ENCODE measurements around the gene GPHN. TPM values are rescaled to one million over a fixed set of nuclear protein-coding genes. Genes with fewer than 3 reads are reported as not detected.

Gene GPHN
- total and polyA plus RNA-seq, 2 of the 4 experiments (the other 2 are of a cell fraction): 8.0 to 8.1 TPM

GRCh38 chr14:66468778-66469367 is 39.1 kb upstream of the GPHN start:
- Histone ChIP-seq H4K20me1 (ENCODE audit: insufficient read depth, low read length) (no peaks in the 10 kb centered on the region), H3K9ac (ENCODE audit: low read depth, low read length) (no peak overlapping the region), H4K91ac (ENCODE audit: insufficient read depth, low read depth, low read length) (no peak overlapping the region), H2BK120ac (ENCODE audit: low read depth, low read length) (no peak overlapping the region), H3K27ac (ENCODE audit: insufficient read depth, low read length) (no peak overlapping the region), H2AK5ac (ENCODE audit: low read depth, low read length) (no peak overlapping the region), H2BK5ac (ENCODE audit: low read depth, low read length, poor library complexity, severe bottlenecking) (no peak overlapping the region), H3K36me3 (ENCODE audit: control insufficient read depth, insufficient read depth, low read length) (no peaks in the 10 kb centered on the region), H3K4me3 (ENCODE audit: insufficient read depth, low read depth, low read length) (no peak overlapping the region), H3K56ac (ENCODE audit: extremely low read depth, insufficient read depth, low read length) (no peak overlapping the region), H2BK20ac (ENCODE audit: low read depth, low read length) (no peak overlapping the region), H3K27me3 (ENCODE audit: control insufficient read depth, insufficient read depth, low read length) (no peaks in the 10 kb centered on the region), H4K5ac (ENCODE audit: low read depth, low read length) (no peak overlapping the region), H3K4me1 (ENCODE audit: control insufficient read depth, insufficient read depth, low read length) (no peaks in the 10 kb centered on the region), H3K4me2 (ENCODE audit: low read depth, low read length) (no peak overlapping the region), H3K14ac (replicated peaks; ENCODE audit: low read depth, low read length) (no peak overlapping the region), H3K18ac (ENCODE audit: low read depth, low read length) (no peak overlapping the region), H3K79me1 (ENCODE audit: low read depth in 1 of 2, low read length in 2 of 2) (no peaks in the 10 kb centered on the region), H3K9me3 (ENCODE audit: control insufficient read depth, insufficient read depth, low read length) (no peaks in the 10 kb centered on the region; the same call in 1 of the 2 replicates), H3K23ac (ENCODE audit: low read depth, low read length) (no peak overlapping the region), H4K8ac (ENCODE audit: low read depth in 2 of 2, low read length in 2 of 2) (no peak overlapping the region), H2AK9ac (replicated peaks; ENCODE audit: low read depth, low read length, poor library complexity) (no peak overlapping the region), H3K4ac (ENCODE audit: low read depth, low read length) (no peak overlapping the region), H2BK15ac (ENCODE audit: low read depth, low read length) (no peak overlapping the region), H2AFZ (replicated peaks; ENCODE audit: low read length, poor library complexity) (no peak overlapping the region), H3K9me1 (ENCODE audit: insufficient read depth, low read length) (no peaks in the 10 kb centered on the region)
- TF ChIP-seq SMC3 (IDR thresholded peaks at IDR 0.05; ENCODE audit: low read depth, low read length) (no peak), RFX5 (IDR thresholded peaks at IDR 0.05; ENCODE audit: low read depth, low read length) (no peak), RAD21 (IDR thresholded peaks at IDR 0.05; ENCODE audit: low read length) (no peak), MAZ (IDR thresholded peaks at IDR 0.05; ENCODE audit: borderline replicate concordance, low read depth, low read length) (no peak), MXI1 (IDR thresholded peaks at IDR 0.05; ENCODE audit: borderline replicate concordance, low read depth, low read length) (no peak), BHLHE40 (IDR thresholded peaks at IDR 0.05; ENCODE audit: low read depth, low read length) (no peak), CTCF (conservative IDR thresholded peaks at IDR 0.05; ENCODE audit: low read depth, low read length) (no peak), USF2 (IDR thresholded peaks at IDR 0.05; ENCODE audit: low read depth, low read length) (no peak), CEBPB (IDR thresholded peaks at IDR 0.05; ENCODE audit: low read depth, low read length) (no peak), MAFK (IDR thresholded peaks at IDR 0.05; ENCODE audit: low read depth, low read length) (no peak), FOS (IDR thresholded peaks at IDR 0.05; ENCODE audit: low read depth, low read length) (no peak), RCOR1 (IDR thresholded peaks at IDR 0.05; ENCODE audit: insufficient replicate concordance, low read length) (no peak), POLR2A (IDR thresholded peaks at IDR 0.05; ENCODE audit: low read depth, low read length) (no peak), NFE2L2 (IDR thresholded peaks at IDR 0.05; ENCODE audit: low read depth, low read length) (no peak), ELK1 (IDR thresholded peaks at IDR 0.05; ENCODE audit: borderline replicate concordance, low read depth, low read length) (no peak), CHD1 (IDR thresholded peaks at IDR 0.05; ENCODE audit: low read depth, low read length) (no peak)
- in situ Hi-C loops (cut with MboI; ENCODE audit: low sequenced_read_pairs) (no loop called here), intact Hi-C loops (cut with micrococcal nuclease) (no loop called here), dilution Hi-C loops (cut with HindIII; ENCODE audit: low sequenced_read_pairs, unreplicated experiment) (no loop called here)
- ATAC-seq (ENCODE audit: low read depth) (no peak), DNase-seq (no peak)
- CTCF ChIA-PET: no interaction called here
- BruUV-seq (replicated peaks): no TSS peak
- WGBS, 2 experiments (ENCODE audit: extremely low coverage in 2 of 2, insufficient read length in 1 of 2): no CpG with 5 or more reads among the region's 2 CpGs
- POLR2A ChIA-PET (ENCODE audit: unreplicated experiment): no interaction called here
